Lung (tissue), 12 donors: ENCODE results near the gene RASSF8. TPM values are rescaled to one million over a fixed set of nuclear protein-coding genes. Genes with fewer than 3 reads are reported as not detected.

Experiments used
- ATAC-seq: fragments of 200-7000 bp; cut with Tn5 transposase; one replicate; pipeline ENCODE4 v1.9.1; 2020; ENCODE audit warnings: moderate number of reproducible peaks; ENCODE audit not compliant: insufficient read depth, low FRiP score
- DNase-seq, 3 donors: peaks; one replicate each; pipeline ENCODE4 v3.0.0-alpha.2; 2013 to 2017
- H3K27ac ChIP-seq, 2 donors: one replicate each; pipeline ENCODE4 v1.5.1; 2013; ENCODE audit warnings: mild to moderate bottlenecking in 2 of 2, moderate library complexity in 2 of 2, control low read depth in 1 of 2, inconsistent platforms in 1 of 2, low read depth in 1 of 2, low read length in 1 of 2
- H3K27me3 ChIP-seq, 3 donors: one replicate each; pipeline ENCODE4 v1.5.1; 2013; ENCODE audit warnings: low read length in 2 of 3; ENCODE audit not compliant: control insufficient read depth in 3 of 3, insufficient read depth in 3 of 3
- H3K36me3 ChIP-seq, 4 donors: one replicate each; pipeline ENCODE4 v1.5.1; 2013; ENCODE audit warnings: low read length in 4 of 4, mild to moderate bottlenecking in 1 of 4, moderate library complexity in 1 of 4; ENCODE audit not compliant: control insufficient read depth in 4 of 4, insufficient read depth in 4 of 4
- H3K4me1 ChIP-seq, 5 donors: one replicate each; pipeline ENCODE4 v1.5.1; 2013; ENCODE audit warnings: low read length in 5 of 5, mild to moderate bottlenecking in 2 of 5, moderate library complexity in 1 of 5; ENCODE audit not compliant: control insufficient read depth in 5 of 5, insufficient read depth in 5 of 5
- H3K4me3 ChIP-seq: one replicate; pipeline ENCODE4 v1.5.1; 2013; ENCODE audit warnings: mild to moderate bottlenecking, control low read depth, moderate library complexity
- H3K9ac ChIP-seq, 2 donors: one replicate each; pipeline ENCODE4 v1.5.1; 2013; ENCODE audit warnings: low read length in 2 of 2, control low read depth in 1 of 2; ENCODE audit not compliant: insufficient read depth in 1 of 2
- H3K9me3 ChIP-seq, 4 donors: one replicate each; pipeline ENCODE4 v1.5.1; 2013; ENCODE audit warnings: low read length in 3 of 4, mild to moderate bottlenecking in 1 of 4, moderate library complexity in 1 of 4; ENCODE audit not compliant: control insufficient read depth in 4 of 4, insufficient read depth in 3 of 4
- CTCF ChIP-seq: IDR thresholded peaks from 2 replicates; pipeline ENCODE4 v1.5.1; 2012; ENCODE audit warnings: mild to moderate bottlenecking; ENCODE audit errors: control extremely low read depth, extremely low read depth
- WGBS, 2 donors: extraction: QIAGEN DNeasy Blood & Tissue Kit; methylation state at CpG; one replicate each; pipeline ENCODE4 v1.1.7; 2013; 5-methylcytosine and 5-hydroxymethylcytosine counted together
- polyA plus RNA-seq, 2 donors: library from polyadenylated mRNA; stranded (reverse); fragments of 200-250 nt; gene quantifications; one replicate each; pipeline ENCODE4 v1.2.1, GENCODE V29; 2013
- total RNA-seq, 2 donors: library from RNA; depleted of rRNA in 1 of 2; stranded (reverse); fragments of >200 nt in 1 of 2; gene quantifications; one replicate each; pipeline ENCODE4 v1.2.1, GENCODE V29; 2014 to 2021
- donor health status: control.
- donor health status: control.
- donor health status: Bipolar disorder and iron deficiency.
- donor health status: healthy.
- donor health status: DM: yes; HTN: yes; CAD: no.

RASSF8 gene
- total and polyA plus RNA-seq, 4 donors = 9.0 to 68.4 (median 28.2) TPM

GRCh38 chr12:26100666-26101349 is 142.3 kb downstream of the RASSF8 start:
- H3K4me3 ChIP-seq = no peak overlapping the region
- H3K27me3 ChIP-seq = no peaks in the 10 kb centered on the region
- DNase-seq (no peak), ATAC-seq (no peak)
- no peaks in the 10 kb centered on the region for H3K4me1 ChIP-seq
- H3K27ac ChIP-seq = no peak overlapping the region
- H3K9ac ChIP-seq = no peak overlapping the region
- TF ChIP-seq CTCF = no peak
- WGBS, 2 donors = 55 to 68% methylated on average over 8 of the region's 8 CpGs
- no peaks in the 10 kb centered on the region for H3K9me3 ChIP-seq
- H3K36me3 ChIP-seq = no peaks in the 10 kb centered on the region

DNA sequence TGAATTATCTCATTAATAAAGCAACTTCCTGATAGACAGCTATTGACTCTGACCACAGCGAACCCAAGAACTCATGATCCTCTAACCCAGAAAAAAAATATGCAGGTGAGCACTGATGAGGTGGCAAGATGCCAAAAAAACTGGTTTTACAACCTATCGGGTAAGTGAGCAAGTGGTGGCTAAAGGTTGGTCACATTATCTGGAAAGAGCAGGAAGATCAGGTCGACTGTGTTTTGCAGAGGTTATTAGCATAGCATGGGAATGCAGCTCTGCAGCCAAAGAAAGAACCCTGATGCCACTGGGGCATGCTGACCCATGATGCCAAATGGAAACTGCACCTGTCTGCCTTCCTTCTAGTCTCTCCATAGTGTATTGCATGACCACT is 142.9 kb downstream of the RASSF8 start:
- ATAC-seq (peak; percentile 17), DNase-seq (peak; percentile 55 to 84 (median 74))
- H3K9ac ChIP-seq = no peak overlapping the region
- no peaks in the 10 kb centered on the region for H3K36me3 ChIP-seq
- no peak overlapping the region for H3K27ac ChIP-seq
- no peaks in the 10 kb centered on the region for H3K27me3 ChIP-seq
- TF ChIP-seq CTCF = no peak
- 51 to 56% methylated on average over 3 of the region's 3 CpGs for WGBS, 2 donors
- no peaks in the 10 kb centered on the region for H3K4me1 ChIP-seq
- H3K9me3 ChIP-seq = no peaks in the 10 kb centered on the region
- H3K4me3 ChIP-seq = no peak overlapping the region

DNA sequence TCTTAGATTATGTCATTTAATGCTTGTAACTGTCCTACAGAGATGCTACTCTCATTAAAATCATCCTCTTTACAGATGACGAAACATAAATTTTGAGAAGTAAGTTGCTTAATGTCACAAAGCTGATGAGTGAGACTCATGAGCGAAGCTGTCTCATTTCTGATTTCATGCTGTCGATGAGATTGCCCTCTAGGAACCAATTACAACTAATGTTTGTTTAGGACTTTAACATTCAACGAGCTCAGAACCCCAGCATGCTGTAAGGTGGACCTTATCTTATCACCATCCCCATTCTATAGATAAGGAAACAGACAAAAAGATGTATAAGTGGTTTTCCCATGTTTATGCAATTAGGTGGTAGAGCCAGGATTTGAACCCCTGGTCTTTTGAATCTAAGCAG is 143.3 kb downstream of the RASSF8 start:
- TF ChIP-seq CTCF = no peak
- H3K9ac ChIP-seq = no peak overlapping the region
- H3K4me3 ChIP-seq = no peak overlapping the region
- ATAC-seq (no peak), DNase-seq (no peak)
- no peaks in the 10 kb centered on the region for H3K9me3 ChIP-seq
- no peaks in the 10 kb centered on the region for H3K27me3 ChIP-seq
- H3K27ac ChIP-seq = no peak overlapping the region
- no peaks in the 10 kb centered on the region for H3K36me3 ChIP-seq
- WGBS, 2 donors = 30 to 49% methylated on average over 4 of the region's 4 CpGs
- H3K4me1 ChIP-seq = no peaks in the 10 kb centered on the region

DNA sequence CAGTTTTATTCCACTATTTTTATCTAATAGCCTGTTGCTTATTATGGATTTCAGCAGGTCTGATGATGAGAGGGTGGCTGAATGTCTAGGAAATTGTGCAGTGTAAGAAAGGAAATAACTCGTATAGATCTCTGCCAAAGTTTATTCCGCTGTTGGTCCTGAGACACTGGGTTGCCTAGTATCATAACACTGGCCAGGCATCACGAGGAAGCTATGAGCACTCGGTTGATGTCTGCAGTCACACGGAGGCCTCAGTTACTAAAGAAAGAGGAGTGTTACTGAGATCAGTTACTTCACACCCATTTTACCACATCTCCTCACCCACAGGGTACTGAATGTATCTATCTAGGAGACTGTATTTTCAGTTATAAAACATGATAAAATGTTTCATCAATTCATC is 144.5 kb downstream of the RASSF8 start:
- H3K27ac ChIP-seq = no peak overlapping the region
- H3K36me3 ChIP-seq = no peaks in the 10 kb centered on the region
- no peak for TF ChIP-seq CTCF
- ATAC-seq (no peak), DNase-seq (no peak)
- H3K9ac ChIP-seq = no peak overlapping the region
- H3K27me3 ChIP-seq = no peaks in the 10 kb centered on the region
- H3K4me3 ChIP-seq = no peak overlapping the region
- 62 to 65% methylated on average over 5 of the region's 5 CpGs for WGBS, 2 donors
- H3K9me3 ChIP-seq = no peaks in the 10 kb centered on the region
- H3K4me1 ChIP-seq = no peaks in the 10 kb centered on the region
